HG03097 (cell line): ENCODE measurements around the gene SNPH.
"Not testable (repeated sequence)": the region's sequence is repeated elsewhere in the genome, so short reads cannot be mapped to it uniquely, and the experiment has no call there.

Experiments
- ATAC-seq: cut with Tn5 transposase; IDR thresholded peaks from one replicate; pipeline ENCODE4 v1.9.1; 2021; ENCODE audit not compliant: unreplicated experiment, low FRiP score

Gene SNPH, protein sequence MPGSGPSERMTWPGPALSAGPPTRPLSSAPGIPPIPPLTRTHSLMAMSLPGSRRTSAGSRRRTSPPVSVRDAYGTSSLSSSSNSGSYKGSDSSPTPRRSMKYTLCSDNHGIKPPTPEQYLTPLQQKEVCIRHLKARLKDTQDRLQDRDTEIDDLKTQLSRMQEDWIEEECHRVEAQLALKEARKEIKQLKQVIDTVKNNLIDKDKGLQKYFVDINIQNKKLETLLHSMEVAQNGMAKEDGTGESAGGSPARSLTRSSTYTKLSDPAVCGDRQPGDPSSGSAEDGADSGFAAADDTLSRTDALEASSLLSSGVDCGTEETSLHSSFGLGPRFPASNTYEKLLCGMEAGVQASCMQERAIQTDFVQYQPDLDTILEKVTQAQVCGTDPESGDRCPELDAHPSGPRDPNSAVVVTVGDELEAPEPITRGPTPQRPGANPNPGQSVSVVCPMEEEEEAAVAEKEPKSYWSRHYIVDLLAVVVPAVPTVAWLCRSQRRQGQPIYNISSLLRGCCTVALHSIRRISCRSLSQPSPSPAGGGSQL

DNA sequence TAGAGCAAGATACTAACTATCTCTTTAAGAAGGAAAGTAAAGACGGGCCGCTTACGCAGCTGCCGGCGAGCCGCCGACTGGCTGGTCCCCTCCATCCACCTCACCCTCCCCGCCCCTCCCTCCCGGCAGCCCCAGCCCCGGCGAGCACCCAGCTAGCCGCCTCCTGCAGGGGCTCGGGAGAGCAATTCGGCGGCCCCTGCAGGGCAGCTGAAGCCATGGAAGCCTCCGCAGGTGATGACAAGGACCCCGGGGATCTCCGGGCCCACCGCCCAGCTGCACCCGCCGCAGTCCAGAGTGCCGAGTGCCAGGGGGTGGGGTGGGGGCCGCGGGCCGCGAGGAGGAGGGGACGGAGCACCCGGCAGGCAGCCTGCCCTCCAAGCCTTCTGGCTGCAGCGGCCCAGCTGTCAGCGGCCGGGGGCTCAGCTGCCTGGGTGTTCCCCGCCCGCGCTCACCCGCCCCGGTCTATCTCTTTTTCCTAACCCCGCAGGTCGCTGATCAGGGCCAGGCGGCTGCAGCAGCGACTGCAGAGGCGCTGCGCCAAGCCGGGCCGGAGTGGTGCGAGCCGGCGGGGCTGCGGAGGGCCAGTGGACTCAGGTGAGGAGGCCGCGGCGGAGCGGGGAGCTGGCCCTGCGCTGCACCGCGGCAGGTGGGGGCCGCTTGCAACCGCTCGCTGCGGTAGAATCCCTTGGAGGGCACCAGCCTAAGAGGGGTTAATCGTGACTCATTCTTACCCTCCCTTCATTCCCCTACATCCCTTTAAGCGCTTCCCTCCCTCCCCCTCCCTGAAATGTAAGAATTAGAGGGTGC lies at the start of gene SNPH:
TSS of gene SNPH (plus strand) at position 128 of the 807 bp plus-strand sequence. CDS start 29,946 bp downstream, outside the sequence.
- no peak for ATAC-seq

DNA sequence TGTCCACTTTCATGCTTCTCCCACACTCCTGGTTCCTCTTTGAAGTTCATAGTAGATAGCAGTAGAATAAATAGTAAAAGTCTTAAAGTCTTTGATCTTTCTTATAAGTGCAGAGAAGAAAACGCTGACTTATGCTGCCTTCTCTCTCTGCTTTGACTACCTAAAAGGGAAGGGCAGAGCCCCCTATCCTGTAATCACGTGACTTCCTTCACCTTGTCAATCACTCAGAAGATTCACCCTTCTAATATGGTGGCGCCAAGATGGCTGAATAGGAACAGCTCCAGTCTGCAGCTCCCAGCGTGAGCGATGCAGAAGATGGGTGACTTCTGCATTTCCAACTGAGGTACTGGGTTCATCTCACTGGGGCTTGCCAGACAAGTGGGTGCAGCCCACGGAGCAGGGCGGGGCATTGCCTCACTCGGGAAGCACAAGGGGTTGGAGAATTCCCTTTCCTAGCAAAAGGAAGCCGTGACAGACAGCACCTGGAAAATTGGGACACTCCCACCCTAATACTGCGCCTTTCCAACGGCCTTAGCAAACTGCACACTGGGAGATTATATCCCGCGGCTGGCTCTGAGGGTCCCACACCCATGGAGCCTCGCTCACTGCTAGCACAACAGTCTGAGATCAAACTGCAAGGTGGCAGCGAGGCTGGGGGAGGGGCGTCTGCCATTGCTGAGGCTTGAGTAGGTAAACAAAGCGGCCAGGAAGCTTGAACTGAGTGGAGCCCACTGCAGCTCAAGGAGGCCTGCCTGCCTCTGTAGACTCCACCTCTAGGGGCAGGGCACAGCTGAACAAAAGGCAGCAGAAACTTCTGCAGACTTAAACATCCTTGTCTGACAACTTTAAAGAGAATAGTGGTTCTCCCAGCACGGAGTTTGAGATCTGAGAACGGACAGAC lies 49.3 kb upstream of the SNPH start:
- not testable (repeated sequence) for ATAC-seq

DNA sequence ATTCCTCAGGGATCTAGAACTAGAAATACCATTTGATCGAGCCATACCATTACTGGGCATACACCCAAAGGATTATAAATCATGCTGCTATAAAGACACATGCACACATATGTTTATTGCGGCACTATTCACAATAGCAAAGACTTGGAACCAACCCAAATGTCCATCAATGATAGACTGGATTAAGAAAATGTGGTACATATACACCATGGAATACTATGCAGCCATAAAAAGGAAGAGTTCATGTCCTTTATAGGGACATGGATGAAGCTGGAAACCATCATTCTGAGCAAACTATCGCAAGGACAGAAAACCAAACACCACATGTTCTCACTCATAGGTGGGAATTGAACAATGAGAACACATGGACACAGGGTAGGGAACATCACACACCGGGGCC lies 43.3 kb upstream of the SNPH start:
- ATAC-seq, result not testable (repeated sequence)

DNA sequence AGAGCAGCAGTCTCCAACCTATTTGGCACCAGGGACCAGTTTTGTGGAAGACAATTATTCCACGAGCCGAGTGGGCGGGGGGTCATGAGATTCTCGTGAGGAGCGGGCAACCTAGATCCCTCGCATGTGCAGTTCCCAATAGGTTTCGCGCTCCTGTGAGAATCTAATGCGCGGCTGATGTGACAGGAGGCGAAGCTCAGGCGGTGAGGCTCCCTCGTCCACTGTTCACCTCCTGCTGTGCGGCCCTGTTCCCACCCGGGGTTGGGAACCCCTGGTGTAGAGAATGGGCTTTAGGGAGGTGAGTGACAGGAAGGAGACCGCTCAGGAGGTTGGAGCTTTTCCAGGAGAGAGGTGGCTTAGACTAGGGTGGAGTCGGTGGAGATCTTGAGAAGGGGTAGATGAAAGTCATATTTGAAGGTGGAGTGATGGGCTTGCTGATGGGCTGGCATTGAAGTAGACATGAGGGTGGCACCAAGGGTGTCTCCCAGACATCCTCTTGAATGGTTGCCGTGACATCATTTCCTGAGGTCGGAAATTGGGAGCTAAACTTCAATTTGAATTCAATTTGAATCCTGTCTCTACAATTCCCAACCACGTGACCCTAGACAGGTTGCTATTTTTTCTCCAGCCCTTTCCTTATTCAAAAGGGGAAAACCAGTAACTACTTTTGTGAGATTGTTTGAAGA lies 41.7 kb upstream of the SNPH start:
- ATAC-seq, result no peak

DNA sequence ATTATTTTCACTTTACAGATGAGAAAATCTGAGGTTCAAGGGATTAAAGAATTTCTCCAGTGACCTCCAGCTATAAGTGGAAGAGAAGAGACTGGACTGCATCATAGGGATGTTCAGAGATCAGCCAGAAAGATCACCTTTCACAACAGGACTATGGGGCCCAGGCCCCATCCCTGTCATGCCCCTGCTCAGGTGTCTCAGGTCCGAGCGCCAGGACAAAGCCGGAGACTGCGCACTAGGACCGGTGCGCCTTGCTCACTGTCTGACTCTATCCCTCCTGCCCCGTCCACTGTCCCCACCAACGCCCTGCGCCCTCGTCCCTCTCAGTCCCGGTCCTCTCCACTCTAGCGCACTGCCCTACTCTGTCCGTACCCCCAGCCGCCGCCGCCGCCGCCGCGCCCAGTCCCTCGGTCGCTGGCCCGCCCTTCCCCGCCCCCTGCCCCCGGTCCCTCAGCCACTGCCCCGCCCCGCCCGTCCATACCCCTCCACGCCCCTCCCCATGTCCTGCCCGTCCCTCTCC lies 40.8 kb upstream of the SNPH start:
- no peak for ATAC-seq

DNA sequence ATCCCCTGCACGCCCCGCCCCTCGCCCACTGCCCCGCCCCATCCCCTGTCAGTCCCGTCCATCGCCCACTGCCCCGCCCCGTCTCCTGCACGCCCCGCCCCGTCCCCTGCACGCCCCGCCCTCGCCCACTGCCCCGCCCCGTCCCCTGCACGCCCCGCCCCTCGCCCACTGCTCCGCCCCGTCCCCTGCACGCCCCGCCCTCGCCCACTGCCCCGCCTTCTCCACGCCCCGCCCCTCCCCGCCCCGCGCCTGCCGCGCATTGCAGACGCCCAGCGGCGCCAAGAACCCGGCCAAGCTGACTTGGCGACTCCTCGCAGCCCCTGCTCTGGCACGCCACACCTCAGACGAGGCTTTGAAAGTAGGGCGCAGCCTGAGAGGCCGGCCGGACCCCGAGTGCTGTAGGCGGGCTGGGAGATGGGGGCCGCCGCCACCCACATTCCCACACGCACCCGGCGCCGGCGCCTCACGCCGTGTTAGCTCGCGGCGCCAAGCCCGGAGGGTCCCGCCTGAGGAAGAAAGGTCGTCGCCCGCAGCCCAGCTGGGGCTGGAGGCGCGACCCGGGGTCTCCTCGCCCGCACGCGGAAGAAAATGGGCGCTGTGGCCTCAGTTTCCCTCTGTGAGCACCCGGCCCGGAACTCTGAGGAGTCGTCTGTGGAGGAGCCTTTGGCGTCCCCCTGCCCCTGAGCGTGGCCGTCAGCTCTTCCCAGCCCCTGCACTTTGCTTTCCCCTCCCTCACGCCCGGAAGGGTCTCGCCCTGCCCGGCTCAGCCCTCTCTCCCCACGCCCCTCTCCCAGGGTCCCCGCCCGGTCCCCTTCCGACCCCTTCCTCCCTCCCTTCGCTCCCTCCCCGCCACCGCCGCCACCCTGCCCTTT lies 40.1 kb upstream of the SNPH start, which contains the start of gene RAD21L1:
TSS of gene RAD21L1 (plus strand) at position 262 of the 872 bp plus-strand sequence. CDS start 2,410 bp downstream, outside the sequence.
- no peak for ATAC-seq

DNA sequence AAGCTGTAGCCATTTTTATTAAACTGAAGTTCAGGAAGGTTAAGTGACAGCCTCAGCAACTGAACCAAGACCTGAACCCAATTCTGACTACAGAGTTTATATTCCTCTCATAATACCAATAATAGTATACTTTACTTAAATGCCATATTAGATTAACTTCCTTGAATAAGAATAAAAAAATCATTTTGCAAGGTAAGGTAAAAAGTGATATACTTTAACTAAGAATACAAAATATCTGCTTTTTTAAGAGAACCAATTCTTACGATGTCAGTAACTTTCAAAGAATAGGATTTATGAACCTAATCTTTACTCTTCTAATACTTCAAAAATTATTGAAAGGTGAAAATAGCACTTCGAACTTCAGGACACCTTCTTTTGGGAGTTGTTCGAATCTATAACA lies 36.6 kb upstream of the SNPH start:
- no peak for ATAC-seq

DNA sequence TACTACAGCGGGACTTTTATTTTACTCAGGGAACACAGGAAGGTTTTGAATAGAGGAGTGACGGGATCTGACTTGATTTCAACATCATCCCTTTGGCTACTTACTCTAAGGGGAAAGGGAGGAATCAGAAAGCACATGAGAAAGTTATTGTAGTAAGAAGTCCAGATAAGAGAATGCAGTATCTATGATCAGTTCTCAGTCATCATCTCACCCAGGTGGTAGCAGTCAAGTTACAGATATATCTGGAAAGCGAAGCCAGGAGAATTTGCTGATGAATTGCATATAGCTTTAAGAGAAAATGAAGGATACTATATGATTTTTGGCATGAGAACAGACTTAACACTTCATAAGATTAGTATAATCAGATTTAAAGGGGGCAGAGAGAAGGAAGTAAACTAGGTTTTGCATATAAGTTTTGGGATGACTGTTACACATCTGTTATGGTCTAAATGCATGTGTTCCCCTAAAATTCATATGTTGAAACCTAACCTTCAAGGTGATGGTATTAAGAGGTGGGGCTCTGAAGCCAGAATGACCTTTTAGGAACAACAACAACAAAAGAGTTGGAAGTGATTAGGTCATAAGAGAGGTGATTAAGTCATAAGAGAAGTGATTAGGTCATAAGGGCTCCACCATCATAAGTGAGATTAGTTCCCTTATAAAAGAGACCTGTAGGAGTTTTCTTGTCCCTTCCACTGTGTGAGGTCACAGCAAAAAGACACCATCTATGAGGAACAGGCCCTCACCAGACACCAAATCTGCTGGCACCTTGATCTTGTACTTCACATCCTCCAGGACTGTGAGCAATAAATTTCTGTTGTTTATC lies 33.6 kb upstream of the SNPH start:
- no peak for ATAC-seq

DNA sequence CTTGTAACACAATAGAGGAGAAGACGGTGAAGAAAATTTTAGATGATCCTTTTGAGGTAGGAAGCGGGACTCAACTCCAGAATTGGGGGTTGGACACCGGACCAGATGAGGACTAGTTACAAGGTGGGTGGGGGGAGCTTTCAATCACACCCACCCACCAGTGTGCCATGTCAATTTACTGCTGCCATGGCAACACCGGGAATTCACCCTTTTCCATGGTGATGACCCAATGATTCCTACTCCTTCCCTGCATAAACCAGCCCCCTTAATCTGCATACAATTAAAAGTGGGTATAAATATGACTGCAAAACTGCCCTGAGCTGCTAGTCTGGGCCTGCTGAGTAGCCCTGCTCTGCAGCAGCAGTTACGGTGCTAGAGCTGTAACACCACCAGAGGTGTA lies 25.5 kb upstream of the SNPH start:
- ATAC-seq, result no peak

DNA sequence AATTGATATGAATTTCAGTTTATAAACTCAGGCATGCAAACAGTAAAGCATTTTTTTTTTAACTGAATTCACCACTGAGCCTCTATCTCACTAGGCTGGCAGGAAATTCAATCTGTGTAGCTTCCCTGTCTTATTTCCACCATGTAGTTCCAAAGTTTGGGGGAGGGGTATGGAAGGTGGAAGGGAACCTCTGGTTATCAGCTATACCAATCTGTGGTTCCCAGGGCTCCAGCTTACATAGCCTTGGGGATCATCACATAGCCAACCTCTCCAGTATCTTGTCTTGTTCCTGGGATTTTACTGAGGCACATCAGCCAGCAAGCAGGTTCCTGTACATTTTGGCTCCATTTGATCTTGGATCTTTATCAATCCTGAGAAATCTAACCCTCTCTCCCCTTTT lies 24.6 kb upstream of the SNPH start:
- ATAC-seq, result no peak

DNA sequence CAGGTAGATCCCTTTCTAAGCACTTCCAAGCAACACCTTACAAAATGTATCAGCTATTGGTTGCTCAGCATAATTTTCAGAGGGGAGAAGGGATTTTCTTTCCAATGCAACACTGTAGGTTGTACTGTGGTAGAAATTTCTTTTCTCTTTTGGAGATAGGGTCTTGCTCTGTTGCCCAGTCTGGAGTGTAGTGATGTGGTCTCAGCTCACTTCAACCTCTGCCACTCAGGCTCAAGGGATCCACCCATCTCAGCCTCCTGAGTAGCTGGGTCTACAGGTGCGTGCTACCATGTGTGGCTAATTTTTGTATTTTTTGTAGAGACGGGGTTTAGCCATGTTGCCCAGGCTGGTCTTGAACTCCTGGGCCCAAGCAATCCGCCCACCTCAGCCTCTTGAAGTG lies 24.0 kb upstream of the SNPH start:
- no peak for ATAC-seq

DNA sequence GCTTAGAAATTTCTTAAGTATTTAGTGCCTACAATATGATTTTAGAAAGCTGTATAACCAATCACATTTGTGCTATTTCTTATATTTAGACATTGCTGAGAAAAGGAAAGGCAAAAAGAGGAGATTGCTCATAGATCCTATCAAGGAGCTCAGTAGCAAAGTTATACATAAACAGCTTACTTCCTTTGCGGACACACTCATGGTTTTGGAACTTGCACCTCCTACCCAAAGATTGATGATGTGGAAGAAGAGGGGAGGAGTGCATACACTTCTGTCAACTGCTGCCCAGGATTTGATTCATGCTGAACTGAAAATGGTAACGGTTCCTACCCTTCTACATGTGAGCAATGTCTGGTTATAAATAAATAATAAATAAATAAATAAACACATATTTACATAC lies 23.6 kb upstream of the SNPH start:
- ATAC-seq, result no peak

DNA sequence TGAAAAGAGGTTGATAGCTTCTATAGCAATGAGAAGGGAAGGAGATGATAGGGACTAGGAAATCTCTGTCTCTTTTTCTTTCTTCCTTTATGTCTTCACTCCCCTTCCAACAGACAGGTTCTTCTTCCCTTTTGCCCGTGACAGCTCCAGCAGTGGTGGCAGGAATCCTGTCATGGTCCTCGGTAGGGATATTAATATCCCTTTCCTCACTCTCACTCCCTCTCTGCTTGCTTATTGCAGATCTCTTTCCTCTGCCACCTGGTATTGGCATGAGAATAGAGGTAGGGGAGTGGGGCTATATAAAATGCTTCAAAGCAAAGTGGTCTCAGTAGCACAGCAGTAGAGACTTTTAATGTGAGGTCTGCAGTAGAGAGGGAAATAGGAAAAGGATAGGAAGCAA lies 20.5 kb upstream of the SNPH start:
- no peak for ATAC-seq

DNA sequence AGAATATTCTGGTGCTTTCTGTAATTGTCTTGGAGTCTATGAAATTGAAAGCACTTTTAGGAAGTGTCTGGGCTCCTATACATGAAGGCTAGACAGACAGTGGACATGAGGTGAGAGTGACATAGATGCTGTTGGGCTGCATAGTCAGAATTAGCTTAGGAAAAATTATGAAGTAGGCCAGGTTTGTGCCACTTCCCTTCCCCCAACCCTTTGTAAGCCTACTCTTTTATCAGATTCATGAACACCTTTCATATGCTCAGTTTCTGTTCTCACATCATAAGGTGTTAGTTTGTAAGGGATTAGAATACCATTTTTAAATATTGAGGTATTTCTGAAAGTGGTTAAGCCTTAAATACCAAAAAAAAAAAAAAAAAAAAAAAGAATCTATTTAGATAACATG lies 18.4 kb upstream of the SNPH start:
- no peak for ATAC-seq

DNA sequence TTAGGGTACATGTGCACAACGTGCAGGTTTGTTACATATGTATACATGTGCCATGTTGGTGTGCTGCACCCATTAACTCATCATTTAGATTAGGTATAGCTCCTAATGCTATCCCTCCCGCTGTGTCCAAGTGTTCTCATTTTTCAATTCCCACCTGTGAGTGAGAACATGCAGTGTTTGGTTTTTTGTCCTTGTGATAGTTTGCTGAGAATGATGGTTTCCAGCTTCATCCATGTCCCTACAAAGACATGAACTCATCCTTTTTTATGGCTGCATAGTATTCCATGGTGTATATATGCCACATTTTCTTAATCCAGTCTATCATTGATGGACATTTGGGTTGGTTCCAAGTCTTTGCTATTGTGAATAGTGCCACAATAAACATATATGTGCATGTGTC lies 15.8 kb upstream of the SNPH start:
- not testable (repeated sequence) for ATAC-seq

DNA sequence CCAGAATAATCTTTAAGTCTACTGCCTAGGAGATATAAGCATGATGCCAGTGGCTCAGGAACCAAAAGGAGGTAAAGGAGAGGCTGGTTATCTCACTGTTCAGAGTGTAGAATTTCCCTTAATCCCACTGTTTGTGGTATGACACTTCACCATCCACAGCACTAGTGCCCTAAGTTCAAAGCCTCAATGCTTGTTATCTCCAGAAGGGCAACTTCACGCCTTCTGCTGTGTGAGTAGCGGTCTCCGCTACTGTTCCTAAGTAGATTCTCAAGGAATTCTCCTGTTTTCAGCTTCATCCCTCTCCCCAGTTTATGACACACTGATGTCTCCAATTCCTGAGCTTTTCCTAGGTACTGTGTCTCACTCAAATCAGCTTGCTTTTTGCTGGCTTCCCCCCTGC lies 13.7 kb upstream of the SNPH start:
- ATAC-seq, result no peak

DNA sequence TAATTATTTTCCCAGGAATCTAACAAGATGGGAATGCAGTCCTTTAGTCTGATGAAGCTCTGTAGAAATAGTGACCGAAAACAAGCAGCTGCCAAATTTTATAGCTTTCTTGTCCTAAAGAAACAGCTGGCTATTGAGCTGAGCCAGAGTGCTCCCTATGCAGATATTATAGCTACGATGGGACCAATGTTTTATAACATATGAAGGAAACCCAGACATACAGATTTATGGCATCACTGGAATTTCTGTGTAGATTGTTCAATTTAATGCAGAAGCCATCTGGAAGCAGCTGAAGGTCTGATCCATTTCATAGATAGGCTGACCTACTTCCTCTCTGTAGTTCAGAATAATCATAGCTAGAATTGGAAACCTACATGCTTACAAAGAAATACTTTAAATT lies 11.8 kb upstream of the SNPH start:
- ATAC-seq, result no peak

DNA sequence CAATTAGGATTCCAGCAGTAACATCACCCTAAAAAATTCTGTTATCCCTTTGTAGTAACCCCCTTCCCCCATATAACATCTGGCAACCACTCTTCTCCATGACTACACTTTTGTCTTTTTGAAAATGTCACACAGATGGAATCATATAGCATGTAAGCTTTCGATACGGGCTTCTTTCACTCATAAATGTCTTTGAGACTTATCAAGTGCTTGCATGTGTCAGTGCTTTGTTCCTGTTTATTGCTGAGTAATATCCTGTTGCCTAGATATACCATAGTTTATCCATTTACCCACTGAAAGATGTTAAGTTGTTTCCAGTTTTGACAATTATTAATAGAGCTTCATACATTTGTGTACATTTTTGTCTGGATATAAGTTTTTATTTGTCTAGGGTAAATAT lies 10.4 kb upstream of the SNPH start:
- no peak for ATAC-seq
